Jurkat, Clone E6-1 (cell line): ENCODE measurements around the gene HIVEP3.
A peak's percentile ranks its signal among the peaks of the same experiment; 100 is the strongest.

Source experiments
- DNase-seq: peaks from one replicate; pipeline ENCODE4 v3.0.0-alpha.2; 2011; ENCODE audit warnings: low read depth, low spot score
- H3K4me3 ChIP-seq: 2 replicates; pipeline ENCODE4 v1.5.1; 2011; ENCODE audit warnings: mild to moderate bottlenecking, low read length, control low read depth, moderate library complexity

HIVEP3 gene

DNA sequence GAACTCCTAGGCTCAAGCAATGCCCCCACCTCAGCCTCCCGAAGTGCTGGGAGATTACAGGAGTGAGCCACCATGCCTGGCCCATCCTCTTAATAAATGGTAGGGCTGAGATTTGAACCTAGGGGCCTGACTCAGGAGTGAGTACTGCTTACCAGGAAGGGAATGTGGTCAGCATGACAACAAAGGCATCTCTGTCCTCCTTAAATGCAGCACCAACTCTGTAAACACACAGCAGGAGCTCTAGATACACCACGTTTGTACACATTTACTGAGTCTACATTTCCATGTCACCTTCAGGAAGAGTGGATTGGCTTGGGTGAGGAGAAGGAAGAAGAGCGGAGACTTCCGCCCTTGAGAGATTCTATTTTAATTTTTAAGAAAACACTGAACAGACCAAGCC, 38.5 kb downstream of the HIVEP3 start:
- no peak overlapping the region for H3K4me3 ChIP-seq
- no peak for DNase-seq

DNA sequence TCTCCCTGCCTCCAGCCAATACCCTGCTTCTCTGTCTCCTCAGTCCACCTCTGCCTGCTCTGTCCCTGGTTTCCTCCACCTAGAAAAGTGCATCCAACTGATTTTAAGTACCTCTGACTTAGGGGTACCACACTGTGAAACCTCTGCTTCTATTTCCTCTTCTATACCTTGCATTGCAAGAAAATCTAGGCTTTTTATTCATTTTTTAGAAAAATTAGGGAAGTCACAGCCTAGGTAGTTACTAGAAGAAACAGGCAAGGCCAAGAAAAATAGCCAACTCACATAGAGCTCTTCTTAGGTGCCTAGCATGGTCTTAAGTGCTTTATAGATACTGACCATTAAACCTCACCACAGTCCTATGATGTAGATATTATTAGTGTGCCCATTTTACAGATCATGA, 39.1 kb downstream of the HIVEP3 start:
- DNase-seq, result no peak
- H3K4me3 ChIP-seq, result no peak overlapping the region

DNA sequence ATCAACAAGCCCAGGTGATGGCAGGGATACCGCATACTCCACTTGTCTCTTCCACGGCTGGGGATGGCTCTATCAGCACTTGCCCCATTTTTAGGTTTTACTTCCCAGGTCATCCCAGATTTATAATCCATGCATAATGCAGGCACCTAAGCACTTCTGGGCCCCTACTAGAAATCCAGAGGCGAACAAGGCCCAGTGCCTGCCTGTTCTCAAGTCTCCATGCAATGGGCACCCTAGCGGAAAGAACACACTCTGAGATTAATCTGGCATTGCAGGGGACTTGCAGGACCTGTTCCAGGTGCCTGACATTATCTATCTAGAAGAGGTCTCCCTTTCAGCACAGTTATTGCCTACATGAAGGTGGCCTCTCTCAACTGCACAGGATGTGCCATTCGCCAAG, 39.8 kb downstream of the HIVEP3 start:
- no peak for DNase-seq
- no peak overlapping the region for H3K4me3 ChIP-seq

- DNase-seq, result no peak
Observed at GRCh38 chr1:41878495-41878894, 40.2 kb downstream of the HIVEP3 start.

DNA sequence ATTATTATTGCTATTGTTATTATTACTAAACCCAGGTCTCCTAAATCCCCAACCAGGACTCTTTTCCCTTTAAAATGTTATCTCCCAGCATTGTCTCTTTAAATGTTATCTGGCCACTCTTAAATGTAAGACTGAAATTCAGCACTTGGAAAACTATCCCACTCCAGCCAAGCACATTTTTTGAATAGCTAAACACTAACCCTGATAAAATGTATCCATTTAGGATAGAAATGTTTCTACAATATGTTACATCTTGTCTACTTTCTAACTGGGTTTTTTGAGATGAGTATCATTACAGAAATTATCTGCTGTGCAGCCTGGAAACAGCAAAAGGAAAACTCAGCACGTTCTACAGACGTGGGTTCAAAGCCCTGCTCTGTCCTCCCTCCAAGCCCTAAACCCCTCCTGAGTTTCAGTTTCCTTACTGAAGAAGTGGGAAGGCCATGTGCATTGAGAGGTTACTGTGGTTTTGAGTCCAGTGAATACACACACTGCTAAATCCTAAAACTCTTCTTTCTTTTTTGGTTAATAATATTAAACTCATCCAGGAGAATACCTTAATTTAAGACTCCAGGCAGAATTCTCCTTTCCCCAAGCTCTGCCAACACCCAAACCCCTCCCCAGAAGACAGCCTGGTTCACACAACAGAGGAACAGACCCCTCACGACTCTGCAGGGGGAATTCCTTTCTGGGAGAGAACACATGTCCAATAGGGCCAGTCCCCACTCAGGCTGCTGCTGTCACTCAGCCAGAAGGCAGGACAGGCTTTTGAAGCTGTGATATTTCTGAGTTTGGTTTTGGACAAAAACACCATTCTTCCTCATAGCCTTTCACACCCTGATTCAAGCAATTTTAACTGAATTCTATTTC, 41.9 kb downstream of the HIVEP3 start:
- no peak for DNase-seq
- H3K4me3 ChIP-seq, result no peak overlapping the region

More at GRCh38 chr1:41878495-41878894, 40.2 kb downstream of the HIVEP3 start:
- no peak overlapping the region for H3K4me3 ChIP-seq

- no peak for DNase-seq
- no peak overlapping the region for H3K4me3 ChIP-seq
Observed at GRCh38 chr1:41875487-41875886, 43.2 kb downstream of the HIVEP3 start.

GRCh38 chr1:41874903-41875411, 43.8 kb downstream of the HIVEP3 start:
- peak overlapping the region; percentile 30 for H3K4me3 ChIP-seq
- DNase-seq, result no peak

- H3K4me3 ChIP-seq, result peak overlapping the region; percentile 30
- peak; percentile 81 for DNase-seq
Observed at GRCh38 chr1:41874151-41874719, 44.5 kb downstream of the HIVEP3 start.

GRCh38 chr1:41872074-41872473, 46.6 kb downstream of the HIVEP3 start:
- peak; percentile 88 for DNase-seq
- peak overlapping the region; percentile 66 for H3K4me3 ChIP-seq

- H3K4me3 ChIP-seq, result no peak overlapping the region
- no peak for DNase-seq
Observed at GRCh38 chr1:41870076-41870562, 48.6 kb downstream of the HIVEP3 start.

DNA sequence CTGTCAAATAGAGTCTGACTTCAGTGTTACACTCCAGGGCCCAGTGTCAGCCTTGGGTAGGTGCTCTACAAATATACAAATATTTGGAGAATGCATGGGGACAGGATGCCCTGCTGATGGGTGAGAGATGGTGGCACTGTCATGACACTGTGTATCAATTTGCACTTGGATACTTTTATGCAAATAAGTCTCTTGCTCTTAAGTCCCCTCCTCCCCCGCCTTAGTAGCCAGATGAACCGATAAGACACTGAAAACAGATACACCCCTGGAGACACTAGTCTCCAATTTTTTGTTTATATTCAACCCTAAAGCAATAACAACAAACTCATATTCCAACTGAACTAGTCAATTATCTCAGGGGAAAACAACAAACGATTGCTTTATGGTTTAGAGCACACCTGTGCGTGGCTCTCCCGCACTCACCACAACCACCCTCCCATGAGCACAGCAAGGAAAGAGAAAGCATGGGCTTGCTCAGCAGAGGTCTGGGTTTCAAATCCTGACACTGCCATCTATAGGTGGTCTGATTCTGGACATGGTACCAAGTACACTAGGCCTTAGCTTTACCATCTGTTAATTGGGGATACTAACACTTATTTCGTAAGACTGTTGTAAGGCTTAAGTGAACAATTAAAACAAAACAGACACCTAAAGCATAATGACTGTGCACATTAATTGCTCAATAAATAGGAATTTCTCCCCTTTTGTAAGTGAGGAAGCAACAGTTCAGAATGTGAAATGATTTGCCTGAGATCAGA, 50.3 kb downstream of the HIVEP3 start:
- peak; percentile 87 for DNase-seq

DNA sequence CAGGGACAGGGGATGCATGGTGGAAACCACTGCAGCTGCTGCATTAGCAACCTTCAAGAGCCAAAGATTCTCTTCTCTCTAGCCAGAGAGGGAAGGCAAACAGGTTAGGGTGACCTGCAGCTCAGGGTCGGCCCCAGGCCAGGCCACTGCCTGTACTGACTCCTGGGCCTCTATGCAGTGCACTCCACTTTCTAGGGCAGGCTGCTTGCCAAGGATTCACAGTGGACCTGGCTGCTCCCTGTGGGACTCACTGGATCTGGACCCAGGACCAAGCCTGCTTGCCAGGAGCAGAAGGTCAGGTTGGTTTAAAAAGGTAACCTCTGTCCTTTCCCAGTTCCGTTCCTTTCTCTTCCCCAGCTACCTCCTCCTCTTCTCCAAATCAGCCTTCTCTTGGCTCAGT, 52.4 kb downstream of the HIVEP3 start:
- no peak overlapping the region for H3K4me3 ChIP-seq
- DNase-seq, result no peak

More for the DNA sequence above, 50.3 kb downstream of the HIVEP3 start:
- H3K4me3 ChIP-seq, result no peak overlapping the region; the same call in 1 of the 2 replicates

- no peak for DNase-seq
- no peak overlapping the region for H3K4me3 ChIP-seq
Observed at GRCh38 chr1:41864471-41865040, 54.2 kb downstream of the HIVEP3 start.

GRCh38 chr1:41863718-41864117, 55.0 kb downstream of the HIVEP3 start:
- DNase-seq, result no peak
- H3K4me3 ChIP-seq, result no peak overlapping the region

- DNase-seq, result peak; percentile 47
Observed at GRCh38 chr1:41862384-41863221, 56.1 kb downstream of the HIVEP3 start.

DNA sequence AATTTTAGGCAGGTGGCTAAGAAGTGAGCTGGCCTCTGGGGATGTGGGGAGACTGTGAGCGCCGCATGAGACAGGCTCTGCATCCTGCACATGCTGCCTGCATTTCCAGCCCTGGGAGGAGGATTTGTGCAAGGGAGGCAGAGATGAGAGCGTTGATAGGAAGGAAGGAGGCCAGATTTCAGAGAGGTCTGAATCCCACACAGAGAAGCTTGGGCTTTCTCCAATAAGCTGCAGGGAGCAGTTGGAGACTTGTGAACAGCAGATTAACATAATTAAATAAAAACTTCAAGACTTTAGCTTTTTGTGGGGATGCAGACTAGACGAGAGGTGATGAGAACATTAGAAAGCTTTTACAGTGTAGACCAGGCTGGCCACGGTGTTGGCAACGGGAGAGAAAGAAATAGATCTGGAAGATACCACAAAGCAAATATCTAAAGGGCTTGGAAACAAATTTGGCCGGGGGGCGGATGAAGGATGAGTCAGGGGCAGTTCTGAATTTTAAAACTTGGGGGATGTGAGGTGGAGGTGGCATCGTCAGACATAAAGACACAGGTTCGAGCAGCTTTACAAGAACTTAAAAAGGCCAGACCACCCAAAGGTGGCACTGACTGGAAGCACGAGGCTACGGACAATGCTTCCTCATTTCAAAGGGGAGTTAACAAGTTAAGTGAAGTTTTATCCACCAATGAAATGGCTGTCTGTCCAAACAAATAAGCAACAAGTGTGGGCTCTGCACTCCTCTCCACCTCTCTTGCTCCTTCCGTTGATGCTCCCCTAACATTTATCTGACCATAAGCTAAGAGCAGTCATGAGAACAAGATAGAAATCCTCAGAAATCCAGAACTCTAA, 57.0 kb downstream of the HIVEP3 start:
- H3K4me3 ChIP-seq, result no peak overlapping the region
- no peak for DNase-seq

More at GRCh38 chr1:41862384-41863221, 56.1 kb downstream of the HIVEP3 start:
- no peak overlapping the region for H3K4me3 ChIP-seq

DNA sequence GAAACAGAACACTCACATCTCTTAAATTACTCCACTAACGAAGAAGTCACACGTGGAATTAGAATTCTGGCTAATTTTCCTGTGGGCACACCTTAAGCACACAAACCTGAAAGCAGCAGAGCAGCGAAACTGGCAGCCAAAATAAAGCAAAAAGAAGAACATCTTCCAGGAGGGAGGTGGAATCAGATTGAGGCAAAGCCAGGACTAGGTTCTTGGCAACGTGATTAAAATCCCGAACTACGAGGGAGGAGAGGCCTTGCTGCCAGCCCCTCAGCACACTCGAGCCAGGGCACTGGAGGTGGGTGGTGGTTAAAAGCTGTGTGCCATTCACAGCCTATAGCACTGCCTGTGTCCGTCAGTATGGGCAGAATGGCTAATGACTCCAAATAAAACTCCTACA, 58.0 kb downstream of the HIVEP3 start:
- H3K4me3 ChIP-seq, result no peak overlapping the region
- no peak for DNase-seq

DNA sequence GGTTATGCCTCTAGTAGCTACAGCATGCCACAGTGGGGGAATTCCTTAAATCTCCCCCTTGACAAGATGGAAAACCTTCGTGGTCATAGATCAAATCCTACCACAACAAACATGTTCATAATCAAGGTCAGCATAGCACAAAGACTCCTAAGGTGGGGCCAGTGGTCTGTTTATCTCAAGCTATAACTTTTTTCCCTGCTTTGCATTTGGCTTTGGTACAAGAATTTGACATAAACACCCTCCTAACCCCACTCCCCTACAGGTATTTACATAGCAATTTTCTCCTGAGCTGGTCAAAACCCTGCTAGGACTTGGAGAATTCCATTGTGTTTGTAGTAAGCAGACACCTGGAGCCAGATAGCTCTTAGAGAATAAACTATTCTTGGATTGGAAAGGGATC, 58.5 kb downstream of the HIVEP3 start:
- H3K4me3 ChIP-seq, result no peak overlapping the region
- no peak for DNase-seq
